HAP-1 (cell line): Measurements from ENCODE around the gene PHACTR1.
"Not testable (repeated sequence)": the region's sequence is repeated elsewhere in the genome, so short reads cannot be mapped to it uniquely, and the experiment has no call there.

Experiments used
- DNase-seq, 2 experiments: peaks; one replicate each; pipeline ENCODE4 v3.0.0-alpha.2; 2016 to 2020; ENCODE audit warnings: low spot score in 2 of 2
- H3K27me3 ChIP-seq: fragments of 250-450 bp; sonication (Bioruptor Pico); 2 replicates; pipeline ENCODE4 v1.5.1; 2020; ENCODE audit warnings: low read depth, mild to moderate bottlenecking, moderate library complexity
- H3K36me3 ChIP-seq: fragments of 250-450 bp; sonication (Bioruptor Pico); replicated peaks from 2 replicates; pipeline ENCODE4 v1.5.1; 2020; ENCODE audit warnings: mild to moderate bottlenecking
- H3K4me1 ChIP-seq: fragments of 250-450 bp; sonication (Bioruptor Pico); 2 replicates; pipeline ENCODE4 v1.5.1; 2020; ENCODE audit warnings: mild to moderate bottlenecking
- H3K4me3 ChIP-seq: fragments of 250-450 bp; sonication (Bioruptor Pico); 2 replicates; pipeline ENCODE4 v1.5.1; 2020; ENCODE audit warnings: mild to moderate bottlenecking, moderate library complexity
- H3K9me3 ChIP-seq: fragments of 250-450 bp; sonication (Bioruptor Pico); 2 replicates; pipeline ENCODE4 v1.5.1; 2020; ENCODE audit warnings: mild to moderate bottlenecking, moderate library complexity
- in situ Hi-C: fragments of 300-500 bp; cut with MboI; formaldehyde crosslinking; loops from 3 replicates; pipeline ENCODE4 v1.14.3; 2020; ENCODE audit warnings: low sequenced_read_pairs, inconsistent platforms, mixed read lengths

Gene PHACTR1

DNA sequence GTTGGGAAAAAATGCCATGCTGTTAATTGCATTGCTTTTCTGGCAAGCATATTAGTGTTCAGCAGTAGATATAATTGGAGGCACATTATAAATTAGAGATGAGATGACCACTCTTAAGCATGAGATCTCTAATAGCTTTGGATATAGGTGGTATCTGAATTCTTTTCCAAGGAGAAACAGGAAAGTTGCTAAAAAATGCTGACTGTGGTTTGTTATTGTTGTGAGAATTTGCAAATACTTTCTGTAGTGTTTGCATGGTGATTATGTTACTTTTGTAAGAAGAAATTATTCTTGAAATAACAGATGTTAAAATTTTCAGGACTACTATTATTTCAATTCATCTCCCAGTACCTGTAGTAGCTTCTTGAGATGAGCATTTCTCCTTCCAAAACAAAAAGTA lies 386.6 kb downstream of the PHACTR1 start:
- Histone ChIP-seq H3K27me3 (no peaks in the 10 kb centered on the region; the same call in 1 of the 2 replicates), H3K4me1 (no peaks in the 10 kb centered on the region), H3K4me3 (no peak overlapping the region), H3K36me3 (no peaks in the 10 kb centered on the region), H3K9me3 (no peaks in the 10 kb centered on the region)
- no peak for DNase-seq
- in situ Hi-C loops, result no loop called here

DNA sequence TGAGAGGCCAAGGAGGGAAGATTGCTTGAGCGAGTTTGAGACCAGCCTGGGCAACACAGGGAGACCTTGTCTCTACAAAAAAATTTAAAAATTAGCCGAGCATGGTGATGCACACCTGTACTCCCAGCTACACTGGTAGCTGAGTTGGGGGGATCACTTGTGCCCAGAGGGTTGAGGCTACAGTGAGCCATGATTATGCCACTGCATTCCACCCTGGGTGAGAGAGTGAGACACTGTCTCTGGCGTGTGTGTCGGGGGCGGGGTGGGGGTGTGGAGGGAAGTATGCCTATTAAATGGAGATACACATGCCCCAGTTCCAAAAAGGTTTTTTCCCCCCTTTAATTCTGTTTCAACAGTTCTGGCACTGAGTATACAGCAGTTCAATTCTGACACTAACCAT lies 388.6 kb downstream of the PHACTR1 start:
- no peaks in the 10 kb centered on the region; the same call in 1 of the 2 replicates for H3K27me3 ChIP-seq
- H3K4me1 ChIP-seq, result no peaks in the 10 kb centered on the region
- no peaks in the 10 kb centered on the region for H3K36me3 ChIP-seq
- H3K9me3 ChIP-seq, result no peaks in the 10 kb centered on the region
- DNase-seq, result no peak
- in situ Hi-C loops, result no loop called here
- no peak overlapping the region for H3K4me3 ChIP-seq

DNA sequence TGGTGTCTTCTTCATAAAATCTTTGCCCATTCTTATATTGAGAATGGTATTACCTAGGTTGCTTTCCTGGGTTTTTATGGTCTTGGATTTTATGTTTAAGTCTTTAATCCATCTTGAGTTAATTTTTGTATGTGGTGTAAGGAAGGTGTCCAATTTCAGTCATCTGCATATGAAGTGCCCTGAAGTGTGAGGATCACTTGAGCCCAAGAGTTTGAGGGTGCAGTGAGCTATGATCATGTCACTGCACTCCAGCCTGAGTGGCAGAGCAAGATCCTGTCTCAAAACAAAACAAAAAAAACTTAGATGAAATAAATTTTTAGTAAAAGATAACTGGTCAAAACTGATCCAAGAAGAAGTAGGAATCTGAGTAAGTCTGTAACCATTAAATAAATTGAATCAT lies 396.4 kb downstream of the PHACTR1 start:
- in situ Hi-C loops, result no loop called here
- H3K4me1 ChIP-seq, result no peaks in the 10 kb centered on the region
- no peaks in the 10 kb centered on the region for H3K9me3 ChIP-seq
- no peaks in the 10 kb centered on the region for H3K36me3 ChIP-seq
- DNase-seq, result no peak
- no peaks in the 10 kb centered on the region; the same call in 1 of the 2 replicates for H3K27me3 ChIP-seq
- no peak overlapping the region for H3K4me3 ChIP-seq

DNA sequence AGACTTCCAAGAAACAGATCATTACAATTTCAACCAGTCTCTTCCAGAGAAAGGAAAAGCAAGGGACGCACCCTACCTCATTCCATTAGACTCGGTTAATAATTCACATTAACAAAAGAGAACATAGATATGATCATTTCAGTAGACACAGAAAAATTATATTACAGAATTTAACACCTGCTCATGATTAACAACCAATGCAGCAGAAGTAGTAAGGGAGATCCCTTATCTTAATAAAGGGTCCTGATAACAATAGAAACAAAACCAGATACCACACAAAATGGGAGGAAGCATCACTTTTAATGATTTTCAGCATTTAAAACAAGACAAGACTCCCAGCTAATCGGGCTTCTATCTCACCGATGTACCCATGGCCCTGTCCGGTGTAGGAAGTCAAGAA lies 396.8 kb downstream of the PHACTR1 start:
- in situ Hi-C loops, result no loop called here
- no peak for DNase-seq
- no peaks in the 10 kb centered on the region for H3K4me1 ChIP-seq

DNA sequence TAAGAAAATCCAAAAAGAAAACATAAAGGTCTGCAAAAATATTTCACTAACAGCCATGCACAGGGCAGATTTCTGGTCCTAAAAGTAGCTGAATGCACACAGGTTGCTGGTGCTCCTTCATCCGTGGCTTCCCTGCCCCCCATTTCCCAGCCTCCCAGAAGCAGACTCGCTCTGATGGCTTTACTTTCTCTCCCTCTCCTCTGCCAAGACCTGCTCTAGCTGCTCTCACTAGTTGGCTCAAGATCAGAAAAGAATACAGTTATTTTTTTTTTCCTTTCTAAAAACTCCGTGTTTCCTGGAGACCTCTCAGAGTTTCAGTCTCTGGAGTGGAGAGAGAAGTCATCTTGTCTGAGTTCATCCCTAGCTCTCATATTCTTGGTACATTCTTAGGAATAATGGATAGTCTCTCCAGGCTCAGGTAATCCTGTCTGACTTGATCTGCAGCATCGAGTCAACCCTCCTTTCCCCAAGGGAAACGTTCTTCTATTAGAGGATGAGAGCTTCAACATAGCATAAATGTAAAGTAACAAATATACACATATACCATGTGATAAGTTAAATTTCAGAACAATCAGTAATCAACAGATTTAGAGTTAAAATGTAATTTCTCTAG lies 397.5 kb downstream of the PHACTR1 start:
- in situ Hi-C loops, result no loop called here
- H3K4me3 ChIP-seq, result no peak overlapping the region
- no peaks in the 10 kb centered on the region; the same call in 1 of the 2 replicates for H3K27me3 ChIP-seq
- H3K9me3 ChIP-seq, result no peaks in the 10 kb centered on the region
- H3K36me3 ChIP-seq, result no peaks in the 10 kb centered on the region
- no peaks in the 10 kb centered on the region for H3K4me1 ChIP-seq
- DNase-seq, result no peak

More for the DNA sequence above, 396.8 kb downstream of the PHACTR1 start:
- no peaks in the 10 kb centered on the region for H3K9me3 ChIP-seq
- no peaks in the 10 kb centered on the region for H3K36me3 ChIP-seq
- H3K4me3 ChIP-seq, result no peak overlapping the region
- no peaks in the 10 kb centered on the region; the same call in 1 of the 2 replicates for H3K27me3 ChIP-seq

DNA sequence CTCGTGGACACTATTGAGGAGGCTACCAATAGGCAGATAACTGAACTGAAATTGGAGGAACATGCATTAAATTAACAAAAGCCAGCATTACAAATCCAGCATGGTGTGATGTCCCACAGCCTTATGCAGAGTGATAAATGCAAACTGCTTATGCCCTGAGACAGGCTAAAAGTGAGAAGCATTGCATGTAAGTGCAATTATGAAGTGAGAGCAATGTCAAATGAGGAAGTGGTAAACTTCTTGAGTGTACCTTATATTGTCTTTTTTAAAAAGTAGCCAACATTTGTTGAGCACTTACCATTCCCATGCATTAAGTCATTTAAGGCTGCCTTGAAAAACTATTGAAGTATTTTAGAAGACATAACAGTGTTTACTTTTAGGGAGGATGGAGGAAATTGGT lies 399.6 kb downstream of the PHACTR1 start:
- DNase-seq, result no peak
- Histone ChIP-seq H3K9me3 (no peaks in the 10 kb centered on the region), H3K27me3 (no peaks in the 10 kb centered on the region; the same call in 1 of the 2 replicates), H3K36me3 (no peaks in the 10 kb centered on the region), H3K4me3 (no peak overlapping the region), H3K4me1 (no peaks in the 10 kb centered on the region)
- in situ Hi-C loops, result no loop called here

DNA sequence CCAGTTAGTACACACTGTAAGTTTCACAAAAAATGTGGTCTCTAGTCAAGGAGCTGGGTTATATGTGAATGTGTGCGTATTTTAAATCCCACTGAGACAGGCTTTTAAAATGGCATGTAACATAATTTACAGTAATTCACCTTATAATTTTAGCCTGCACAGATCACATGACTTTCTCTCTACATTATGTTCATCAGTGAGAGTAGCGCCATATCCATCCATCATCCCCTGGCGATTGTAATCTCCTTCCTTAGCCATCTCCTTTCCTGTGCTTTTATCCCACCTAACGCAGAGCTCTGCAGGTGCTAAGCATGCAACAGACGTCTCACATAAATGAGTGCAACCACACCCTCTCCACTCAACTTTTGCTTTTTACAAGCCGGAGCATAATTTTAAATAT lies 401.0 kb downstream of the PHACTR1 start:
- H3K36me3 ChIP-seq, result no peaks in the 10 kb centered on the region
- no peak overlapping the region for H3K4me3 ChIP-seq
- no peak for DNase-seq
- in situ Hi-C loops, result no loop called here
- no peaks in the 10 kb centered on the region for H3K4me1 ChIP-seq
- H3K27me3 ChIP-seq, result no peaks in the 10 kb centered on the region; the same call in 1 of the 2 replicates
- H3K9me3 ChIP-seq, result no peaks in the 10 kb centered on the region

DNA sequence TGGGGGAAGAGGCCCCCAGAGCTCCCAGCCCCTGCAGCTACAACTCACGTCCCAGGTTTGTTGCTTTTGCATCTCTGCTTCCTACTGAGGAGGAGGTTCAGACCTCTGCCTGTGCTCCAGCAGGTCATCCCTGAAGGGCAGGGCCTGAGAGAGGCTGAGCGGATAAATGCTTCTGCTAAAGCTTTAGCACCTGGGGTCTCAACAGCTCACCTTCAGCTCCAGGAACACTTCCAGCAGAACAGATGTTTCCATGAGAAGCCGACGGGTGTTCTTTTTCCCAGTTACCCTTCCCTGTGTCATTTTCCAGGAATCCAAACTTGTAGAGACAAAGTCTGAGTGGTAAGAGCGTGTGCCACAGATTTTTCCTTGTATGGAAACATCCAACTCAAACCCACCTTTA lies 403.0 kb downstream of the PHACTR1 start:
- Histone ChIP-seq H3K36me3 (no peaks in the 10 kb centered on the region), H3K4me3 (no peak overlapping the region), H3K27me3 (no peaks in the 10 kb centered on the region; the same call in 1 of the 2 replicates), H3K9me3 (no peaks in the 10 kb centered on the region), H3K4me1 (no peaks in the 10 kb centered on the region)
- in situ Hi-C loops, result no loop called here
- no peak for DNase-seq

DNA sequence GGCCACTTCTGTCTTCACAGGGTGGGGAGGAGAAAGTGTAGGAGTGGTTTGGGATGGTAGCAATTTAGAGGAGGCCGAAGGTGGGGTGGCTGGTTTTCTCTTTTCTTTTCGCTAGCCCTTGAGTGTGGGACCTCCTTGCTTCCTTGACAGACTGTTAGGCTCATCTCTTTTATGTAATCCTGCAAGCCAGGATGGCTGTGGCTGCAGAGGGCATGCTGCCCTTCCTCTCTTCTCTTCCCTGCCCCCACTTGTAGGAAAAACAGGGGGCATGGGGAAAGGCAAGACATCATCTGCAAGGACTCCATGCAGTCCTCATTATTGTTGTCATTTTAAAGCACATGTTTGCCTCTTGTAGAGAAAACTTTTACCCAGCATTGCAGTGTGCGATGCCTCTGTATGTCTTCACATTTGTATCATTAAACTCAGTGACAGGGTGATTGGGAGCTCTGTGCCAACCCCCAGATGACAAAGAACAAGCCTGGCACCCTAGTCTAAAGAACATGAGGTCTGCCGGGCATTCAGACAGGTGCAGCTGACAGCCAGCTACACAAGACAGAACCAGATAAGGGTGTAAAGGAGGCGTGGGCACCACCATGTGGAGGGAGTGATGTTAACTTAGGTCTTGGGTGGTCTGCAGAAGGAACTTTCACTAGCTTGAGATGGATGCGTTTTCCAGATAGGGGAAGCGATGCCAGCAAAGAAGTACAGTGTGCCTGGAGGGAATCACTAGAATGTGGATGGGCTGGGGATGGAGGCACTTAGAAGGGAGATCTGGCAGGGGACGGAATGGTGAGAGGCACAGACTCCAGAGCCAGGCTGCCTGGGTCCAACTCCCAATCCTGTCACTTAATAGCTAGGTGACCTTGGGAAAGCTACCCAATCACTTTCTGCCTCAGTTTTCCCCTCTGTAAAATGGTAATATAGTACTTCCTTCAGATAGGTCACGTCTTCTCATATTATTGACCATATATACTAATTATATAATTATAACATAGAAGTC lies 404.2 kb downstream of the PHACTR1 start:
- no peaks in the 10 kb centered on the region for H3K4me1 ChIP-seq
- H3K36me3 ChIP-seq, result no peaks in the 10 kb centered on the region
- DNase-seq, result no peak
- H3K27me3 ChIP-seq, result no peaks in the 10 kb centered on the region; the same call in 1 of the 2 replicates
- in situ Hi-C loops, result no loop called here
- H3K4me3 ChIP-seq, result no peak overlapping the region
- no peaks in the 10 kb centered on the region for H3K9me3 ChIP-seq

DNA sequence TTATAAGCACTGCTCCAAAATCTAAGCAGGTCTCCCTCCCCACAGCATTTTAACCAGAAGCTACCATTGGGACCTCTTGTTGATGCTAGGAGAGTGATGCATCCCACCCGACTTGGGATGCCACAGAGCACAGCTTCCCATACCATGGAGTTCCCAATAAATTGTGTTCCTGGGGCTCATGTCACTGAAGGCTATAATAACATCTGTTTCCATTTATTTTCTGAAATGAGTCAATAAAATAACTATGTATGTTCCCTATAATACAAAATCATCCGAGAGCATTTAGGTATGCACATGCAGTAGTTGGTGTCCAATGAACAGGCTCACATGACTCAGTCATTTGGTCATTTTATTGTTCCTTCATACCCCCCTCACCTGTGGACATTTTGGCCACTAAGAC lies 407.6 kb downstream of the PHACTR1 start:
- no peaks in the 10 kb centered on the region for H3K4me1 ChIP-seq
- H3K9me3 ChIP-seq, result no peaks in the 10 kb centered on the region
- no peaks in the 10 kb centered on the region for H3K36me3 ChIP-seq
- no peak overlapping the region for H3K4me3 ChIP-seq
- H3K27me3 ChIP-seq, result no peaks in the 10 kb centered on the region
- DNase-seq, result no peak
- in situ Hi-C loops, result no loop called here

DNA sequence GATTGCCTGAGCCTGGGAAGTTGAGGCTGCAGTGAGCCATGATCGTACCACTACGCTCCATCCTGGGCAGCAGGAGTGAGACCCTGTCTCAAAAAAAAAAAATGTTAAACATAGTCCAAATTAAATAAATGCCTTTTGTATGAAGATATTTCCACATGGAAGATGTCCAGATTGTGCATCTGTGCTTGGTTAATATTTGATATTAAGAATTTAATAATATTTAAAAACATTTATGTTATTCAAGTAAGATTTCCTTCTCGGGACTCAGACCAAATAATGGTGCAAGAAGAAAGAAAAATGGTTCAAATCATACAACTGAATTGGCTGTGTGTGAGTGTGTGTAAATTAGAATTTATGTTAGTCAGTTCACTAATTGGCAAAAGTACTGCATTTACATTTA lies 409.3 kb downstream of the PHACTR1 start:
- Histone ChIP-seq H3K4me3 (no peak overlapping the region), H3K4me1 (no peaks in the 10 kb centered on the region), H3K27me3 (no peaks in the 10 kb centered on the region), H3K36me3 (no peaks in the 10 kb centered on the region), H3K9me3 (no peaks in the 10 kb centered on the region)
- DNase-seq, result no peak
- in situ Hi-C loops, result no loop called here

DNA sequence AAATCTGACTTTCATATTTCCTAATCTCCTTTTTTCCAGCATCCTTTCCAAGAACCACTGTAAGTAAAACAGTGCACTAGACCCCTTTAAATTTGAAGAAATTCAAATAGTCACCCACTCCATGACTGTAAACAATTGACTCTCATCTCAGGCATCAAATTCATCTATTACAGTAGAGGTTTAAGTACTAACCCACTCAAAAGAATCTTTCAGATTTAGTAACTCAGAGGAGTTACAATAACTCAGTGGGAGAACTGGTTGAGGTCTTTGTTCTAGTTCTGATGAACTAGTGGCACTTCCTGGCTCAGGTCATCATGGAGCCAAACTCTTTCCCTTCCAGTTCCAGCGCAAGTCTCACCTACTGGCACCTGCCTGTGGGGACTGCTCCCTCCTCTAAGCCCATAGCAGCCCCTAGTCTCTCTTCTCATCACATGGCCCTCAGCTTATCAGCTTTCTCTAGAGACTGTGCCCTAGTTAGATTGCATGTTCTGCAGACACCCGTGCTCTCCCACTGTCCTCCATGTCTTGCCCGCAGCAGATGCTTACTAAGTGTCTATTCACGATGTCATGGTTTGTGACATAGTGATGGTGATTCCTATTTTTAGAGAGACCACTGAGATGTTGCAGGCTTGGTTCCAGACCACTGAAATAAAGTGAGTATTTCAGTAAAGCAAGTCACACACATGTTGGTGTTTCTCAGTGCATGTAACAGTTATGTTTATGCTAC lies 415.5 kb downstream of the PHACTR1 start:
- no peaks in the 10 kb centered on the region for H3K4me1 ChIP-seq
- in situ Hi-C loops, result no loop called here
- H3K36me3 ChIP-seq, result no peaks in the 10 kb centered on the region
- no peak for DNase-seq
- no peaks in the 10 kb centered on the region for H3K9me3 ChIP-seq
- no peaks in the 10 kb centered on the region for H3K27me3 ChIP-seq
- no peak overlapping the region for H3K4me3 ChIP-seq

DNA sequence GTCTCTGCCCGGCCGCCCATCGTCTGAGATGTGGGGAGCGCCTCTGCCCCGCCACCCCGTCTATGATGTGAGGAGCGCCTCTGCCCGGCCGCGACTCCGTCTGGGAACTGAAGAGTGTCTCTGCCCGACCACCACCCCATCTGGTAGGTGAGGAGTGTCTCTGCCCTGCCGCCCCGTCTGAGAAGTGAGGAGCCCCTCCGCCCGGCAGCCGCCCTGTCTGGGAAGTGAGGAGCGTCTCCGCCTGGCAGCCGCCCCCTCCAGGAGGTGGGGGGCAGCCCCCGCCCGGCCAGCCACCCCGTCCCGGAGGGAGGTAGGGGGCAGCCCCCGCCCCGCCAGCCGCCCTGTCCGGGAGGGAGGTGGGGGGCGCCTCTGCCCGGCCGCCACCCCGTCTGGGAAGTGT lies 417.3 kb downstream of the PHACTR1 start:
- DNase-seq, H3K4me3 ChIP-seq, H3K27me3 ChIP-seq, H3K36me3 ChIP-seq, H3K4me1 ChIP-seq, H3K9me3 ChIP-seq, in situ Hi-C loops: not testable (repeated sequence)

DNA sequence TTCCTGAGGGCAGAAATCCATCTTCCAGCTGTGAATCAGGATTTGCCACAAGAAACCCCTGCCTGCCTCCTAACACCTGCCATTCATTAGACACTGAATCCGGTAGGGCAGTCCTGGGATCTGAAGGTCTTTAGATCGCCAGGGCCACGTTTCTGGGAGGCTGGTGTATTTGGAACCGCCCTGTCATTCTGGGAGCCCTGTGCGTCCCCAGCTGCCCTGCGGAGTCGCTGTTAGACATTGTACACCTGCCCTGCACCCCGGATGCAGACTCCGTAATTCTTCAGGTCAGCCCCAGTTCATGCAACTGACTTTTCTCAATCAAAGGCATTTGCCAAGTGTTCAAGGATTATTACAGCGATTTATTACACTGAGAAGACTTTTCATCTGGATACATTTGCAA lies 418.6 kb downstream of the PHACTR1 start:
- Histone ChIP-seq H3K36me3 (no peaks in the 10 kb centered on the region), H3K27me3 (no peaks in the 10 kb centered on the region), H3K4me3 (no peak overlapping the region), H3K4me1 (no peaks in the 10 kb centered on the region), H3K9me3 (no peaks in the 10 kb centered on the region)
- in situ Hi-C loops, result no loop called here
- DNase-seq, result peak; percentile 5 to 26
